ENCODE data around the gene ATAD1. TPM values are rescaled to one million over a fixed set of nuclear protein-coding genes. Genes with fewer than 3 reads are reported as not detected.

The ATAD1 gene
- total RNA-seq, 1 donor from 2014 or later = 45.9 TPM

DNA sequence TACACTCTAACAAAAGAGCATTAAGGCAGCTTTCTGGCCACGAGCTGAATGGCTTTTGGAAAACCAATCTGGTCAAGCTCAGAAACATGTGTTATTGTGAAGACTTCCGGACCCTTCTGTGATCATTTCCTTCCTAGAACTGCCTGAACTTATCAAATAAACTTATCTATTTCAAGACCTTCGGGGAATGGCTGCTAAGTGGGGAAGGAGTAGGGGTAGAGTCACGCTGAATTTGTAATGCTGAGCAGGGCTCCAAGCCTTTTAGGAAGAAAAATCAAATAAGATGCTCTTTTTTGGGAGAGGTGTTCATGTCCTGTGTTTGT, 101.7 kb downstream of the ATAD1 start:
- TF ChIP-seq CTCF (IDR thresholded peaks at IDR 0.05) = no peak
- H3K36me3 ChIP-seq = peaks cover 65% of the 10 kb centered on the region
- H3K9me3 ChIP-seq = no peaks in the 10 kb centered on the region
- H3K4me3 ChIP-seq = no peak overlapping the region
- no peaks in the 10 kb centered on the region for H3K27me3 ChIP-seq
- H3K4me1 ChIP-seq = peaks cover 17% of the 10 kb centered on the region
- peak overlapping the region; percentile 59 for H3K27ac ChIP-seq
- DNase-seq (no peak), ATAC-seq (peak; percentile 47)
- intact Hi-C loops (cut with DNase I) = loop anchor here (10.0 kb wide), 1 partner anchor 52 kb away; no protein-coding TSS in a partner anchor

- no peak for DNase-seq
- H3K27me3 ChIP-seq = no peaks in the 10 kb centered on the region
- H3K9me3 ChIP-seq = no peaks in the 10 kb centered on the region
- H3K27ac ChIP-seq = peak overlapping the region; percentile 59
- no peak overlapping the region for H3K4me3 ChIP-seq
- TF ChIP-seq CTCF (IDR thresholded peaks at IDR 0.05) = no peak
- H3K36me3 ChIP-seq = peaks cover 68% of the 10 kb centered on the region
- H3K4me1 ChIP-seq = peaks cover 17% of the 10 kb centered on the region
- peak; percentile 30 for ATAC-seq
- intact Hi-C loops (cut with DNase I) = loop anchor here (10.0 kb wide), 1 partner anchor 51 kb away; no protein-coding TSS in a partner anchor
Observed at GRCh38 chr10:87715552-87716347, 102.3 kb downstream of the ATAD1 start.

GRCh38 chr10:87713707-87714106, 104.3 kb downstream of the ATAD1 start:
- H3K27me3 ChIP-seq = no peaks in the 10 kb centered on the region
- H3K27ac ChIP-seq = peak overlapping the region; percentile 55
- peaks cover 17% of the 10 kb centered on the region for H3K4me1 ChIP-seq
- no peak for TF ChIP-seq CTCF (IDR thresholded peaks at IDR 0.05)
- no peak overlapping the region for H3K4me3 ChIP-seq
- no peaks in the 10 kb centered on the region for H3K9me3 ChIP-seq
- H3K36me3 ChIP-seq = peaks cover 71% of the 10 kb centered on the region
- ATAC-seq (no peak), DNase-seq (no peak)
- intact Hi-C loops (cut with DNase I) = loop anchor here (10.0 kb wide), 1 partner anchor 49 kb away; no protein-coding TSS in a partner anchor

DNA sequence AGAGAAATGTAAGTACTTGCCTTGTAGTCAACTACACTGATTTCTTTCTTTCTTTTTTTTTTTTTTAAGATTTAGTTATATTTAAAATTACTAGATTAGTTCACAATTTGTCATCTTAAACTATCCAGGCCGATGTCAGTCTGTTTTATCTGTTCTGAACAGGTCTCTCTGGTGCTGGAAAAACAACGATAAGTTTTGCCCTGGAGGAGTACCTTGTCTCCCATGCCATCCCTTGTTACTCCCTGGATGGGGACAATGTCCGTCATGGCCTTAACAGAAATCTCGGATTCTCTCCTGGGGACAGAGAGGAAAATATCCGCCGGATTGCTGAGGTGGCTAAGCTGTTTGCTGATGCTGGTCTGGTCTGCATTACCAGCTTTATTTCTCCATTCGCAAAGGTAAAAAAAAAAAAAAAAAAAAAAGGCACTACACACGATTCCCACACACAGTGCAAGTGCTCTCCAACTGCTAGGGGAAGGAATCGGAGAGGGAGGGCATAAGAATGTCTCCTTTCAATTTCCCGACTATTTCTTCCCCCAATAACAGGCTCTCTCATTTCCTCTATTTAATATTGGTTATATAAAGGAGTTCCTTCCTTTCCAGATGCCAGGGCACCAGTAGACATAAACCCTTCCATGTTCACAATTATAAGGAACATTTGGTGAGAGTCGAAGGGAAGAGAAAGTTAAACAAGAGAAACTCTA, 105.0 kb downstream of the ATAD1 start:
- Histone ChIP-seq H3K27me3 (no peaks in the 10 kb centered on the region), H3K4me1 (peaks cover 17% of the 10 kb centered on the region), H3K27ac (peak overlapping the region; percentile 55), H3K36me3 (peaks cover 65% of the 10 kb centered on the region), H3K9me3 (no peaks in the 10 kb centered on the region), H3K4me3 (no peak overlapping the region)
- intact Hi-C loops (cut with DNase I) = loop anchor here (10.0 kb wide), 1 partner anchor 48 kb away; no protein-coding TSS in a partner anchor
- TF ChIP-seq CTCF (IDR thresholded peaks at IDR 0.05) = no peak
- ATAC-seq (peak; percentile 13), DNase-seq (no peak)

DNA sequence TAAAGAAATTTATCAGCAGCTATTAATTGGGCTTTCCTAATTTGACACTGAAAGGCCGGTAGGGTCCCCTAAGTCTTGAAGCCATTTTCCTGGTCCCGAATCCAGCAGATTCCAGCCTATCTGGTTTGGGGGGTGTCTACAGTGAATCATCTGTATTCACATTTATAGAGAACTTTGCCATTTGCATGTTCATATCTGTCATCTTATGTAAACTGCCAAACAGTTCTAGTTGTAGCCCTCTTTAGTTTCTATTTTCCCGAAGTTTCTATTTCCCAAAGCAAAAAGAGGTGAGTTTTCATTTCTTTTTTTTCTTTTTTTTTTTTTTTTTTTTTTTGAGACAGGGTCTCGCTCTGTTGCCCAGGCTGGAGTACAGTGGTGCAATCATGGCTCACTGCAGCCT, 110.8 kb downstream of the ATAD1 start:
- Histone ChIP-seq H3K27ac (no peak overlapping the region), H3K4me3 (no peak overlapping the region)

More for the DNA sequence above, 110.8 kb downstream of the ATAD1 start:
- no peak for TF ChIP-seq CTCF (IDR thresholded peaks at IDR 0.05)
- Histone ChIP-seq H3K4me1 (no peaks in the 10 kb centered on the region), H3K36me3 (peaks cover 21% of the 10 kb centered on the region), H3K9me3 (no peaks in the 10 kb centered on the region), H3K27me3 (no peaks in the 10 kb centered on the region)
- ATAC-seq = no peak
- no peak for DNase-seq
- intact Hi-C loops (cut with DNase I) = no loop called here
